Mesendoderm (in vitro differentiated cells): ENCODE results near the gene MTTP.

ENCODE experiments used
- DNase-seq: peaks from one replicate; pipeline ENCODE4 v3.0.0; 2013
- H2AK5ac ChIP-seq: 2 replicates; pipeline ENCODE4 v1.6.1; 2013; ENCODE audit warnings: low read length, inconsistent platforms
- H2BK120ac ChIP-seq: 2 replicates; pipeline ENCODE4 v1.6.1; 2013; ENCODE audit warnings: low read depth, mild to moderate bottlenecking, low read length, moderate library complexity, mixed read lengths
- H2BK15ac ChIP-seq: replicated peaks from 2 replicates; pipeline ENCODE4 v1.6.1; 2013; ENCODE audit warnings: low read depth, mild to moderate bottlenecking, moderate library complexity
- H2BK5ac ChIP-seq: 2 replicates; pipeline ENCODE4 v1.6.1; 2013; ENCODE audit warnings: low read length, inconsistent platforms
- H3K18ac ChIP-seq: 2 replicates; pipeline ENCODE4 v1.6.1; 2013; ENCODE audit warnings: mild to moderate bottlenecking, low read length, mixed read lengths
- H3K23ac ChIP-seq: one replicate; pipeline ENCODE4 v1.6.1; 2013; ENCODE audit warnings: low read length
- H3K27ac ChIP-seq: 2 replicates; pipeline ENCODE4 v1.5.1; 2013; ENCODE audit warnings: low read depth, mild to moderate bottlenecking, inconsistent platforms, low read length, moderate library complexity
- H3K27me3 ChIP-seq: 2 replicates; pipeline ENCODE4 v1.6.1; 2013; ENCODE audit warnings: low read length, control low read depth, mild to moderate bottlenecking, inconsistent platforms; ENCODE audit not compliant: insufficient read depth, poor library complexity
- H3K36me3 ChIP-seq: 2 replicates; pipeline ENCODE4 v1.6.1; 2013; ENCODE audit warnings: low read length, inconsistent platforms; ENCODE audit not compliant: control insufficient read depth, insufficient read depth
- H3K4ac ChIP-seq: one replicate; pipeline ENCODE4 v1.6.1; 2013; ENCODE audit warnings: low read depth, mild to moderate bottlenecking, low read length, moderate library complexity
- H3K4me1 ChIP-seq: 2 replicates; pipeline ENCODE4 v1.6.1; 2013; ENCODE audit warnings: low read depth, low read length, inconsistent platforms; ENCODE audit not compliant: control insufficient read depth
- H3K4me2 ChIP-seq: 2 replicates; pipeline ENCODE4 v1.6.1; 2013; ENCODE audit warnings: low read length
- H3K4me3 ChIP-seq: 2 replicates; pipeline ENCODE4 v1.5.1; 2013; ENCODE audit warnings: mild to moderate bottlenecking, low read length
- H3K56ac ChIP-seq: one replicate; pipeline ENCODE4 v1.6.1; 2013; ENCODE audit warnings: low read length
- H3K79me1 ChIP-seq: 2 replicates; pipeline ENCODE4 v1.6.1; 2013; ENCODE audit warnings: low read length, inconsistent platforms
- H3K79me2 ChIP-seq: 2 replicates; pipeline ENCODE4 v1.6.1; 2013; ENCODE audit warnings: mild to moderate bottlenecking, low read length; ENCODE audit not compliant: control insufficient read depth, insufficient read depth
- H3K9ac ChIP-seq: 2 replicates; pipeline ENCODE4 v1.6.1; 2013; ENCODE audit warnings: low read length, inconsistent platforms
- H4K5ac ChIP-seq: one replicate; pipeline ENCODE4 v1.6.1; 2013; ENCODE audit warnings: low read length
- H4K8ac ChIP-seq: one replicate; pipeline ENCODE4 v1.6.1; 2013; ENCODE audit warnings: low read depth, mild to moderate bottlenecking, control low read depth, low read length, moderate library complexity
- WGBS: extraction: QIAGEN DNeasy Blood & Tissue Kit; methylation state at CpG from one replicate; pipeline ENCODE4 v1.1.7; 2013; ENCODE audit warnings: low lambda C conversion rate, missing lambda C conversion rate; ENCODE audit not compliant: insufficient coverage; ENCODE audit errors: extremely low coverage; 5-methylcytosine and 5-hydroxymethylcytosine counted together

MTTP gene

DNA sequence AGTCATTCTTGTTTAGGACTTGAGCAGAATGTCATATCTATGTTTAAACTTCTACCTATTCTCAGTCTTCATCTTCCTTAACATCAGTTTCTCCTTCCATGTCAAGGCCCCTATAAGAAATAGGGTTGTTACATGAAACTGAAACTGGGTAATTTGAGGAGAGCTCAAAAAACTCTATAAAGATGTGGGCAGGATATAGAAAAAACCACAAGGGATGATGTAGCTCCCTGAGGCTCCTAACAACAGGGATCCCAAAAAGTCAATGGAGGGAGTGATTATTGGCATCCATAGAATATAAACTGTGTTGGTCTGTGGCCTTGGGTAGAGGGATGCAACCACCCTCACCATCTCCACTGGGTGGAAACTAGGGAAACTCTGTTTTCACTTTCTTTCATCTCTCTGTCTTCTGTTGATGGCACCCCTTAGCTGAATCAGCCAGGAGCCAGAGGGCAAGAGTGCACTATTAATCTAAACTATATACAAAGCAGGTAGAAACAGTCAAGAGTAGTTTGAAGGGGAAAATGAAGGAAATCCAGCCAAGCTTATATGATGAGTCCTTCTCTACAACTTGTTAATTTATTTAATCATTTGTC lies 55.4 kb downstream of the MTTP start:
- no peak overlapping the region for H4K8ac ChIP-seq
- H2BK15ac ChIP-seq = no peak overlapping the region
- no peak overlapping the region for H3K4me3 ChIP-seq
- no peaks in the 10 kb centered on the region for H3K79me1 ChIP-seq
- H3K23ac ChIP-seq = no peak overlapping the region
- H3K9ac ChIP-seq = no peak overlapping the region
- no peaks in the 10 kb centered on the region for H3K27me3 ChIP-seq
- no peak overlapping the region for H2BK5ac ChIP-seq
- no peaks in the 10 kb centered on the region for H3K36me3 ChIP-seq
- no peak overlapping the region for H2BK120ac ChIP-seq
- H2AK5ac ChIP-seq = no peak overlapping the region
- H3K56ac ChIP-seq = no peak overlapping the region
- H3K4me1 ChIP-seq = no peaks in the 10 kb centered on the region
- H3K79me2 ChIP-seq = no peaks in the 10 kb centered on the region
- DNase-seq = no peak
- no peak overlapping the region for H3K18ac ChIP-seq
- H3K4ac ChIP-seq = no peak overlapping the region
- no peak overlapping the region for H3K4me2 ChIP-seq
- H3K27ac ChIP-seq = no peak overlapping the region
- H4K5ac ChIP-seq = no peak overlapping the region

DNA sequence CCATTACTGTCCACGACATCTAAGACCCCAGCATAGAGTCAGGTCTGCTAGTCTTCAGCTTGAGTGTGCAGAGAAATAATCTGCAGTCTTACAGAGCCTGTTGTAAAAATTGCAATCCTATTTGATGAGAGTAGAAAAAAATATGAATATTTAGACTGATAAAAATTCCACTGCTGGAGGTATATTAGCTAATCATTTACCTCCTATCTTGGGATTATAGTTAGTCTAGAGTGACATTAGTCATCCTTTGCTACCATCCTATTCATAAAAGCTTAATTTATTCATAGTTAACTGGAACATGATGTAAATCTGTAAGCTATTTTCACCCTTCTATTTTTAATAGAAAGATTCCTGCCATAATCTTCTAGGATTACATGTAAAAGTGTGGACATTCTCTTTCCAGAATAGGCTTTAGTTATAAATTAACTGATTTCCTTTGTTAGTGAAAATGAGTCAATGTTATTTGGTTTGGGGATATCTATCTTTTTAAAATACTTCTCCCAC lies 56.3 kb downstream of the MTTP start:
- Histone ChIP-seq H3K79me2 (no peaks in the 10 kb centered on the region), H3K4ac (no peak overlapping the region), H2BK120ac (no peak overlapping the region), H3K23ac (no peak overlapping the region), H3K9ac (no peak overlapping the region), H3K4me2 (no peak overlapping the region), H3K4me3 (no peak overlapping the region), H4K5ac (no peak overlapping the region), H2BK5ac (no peak overlapping the region), H2AK5ac (no peak overlapping the region), H3K4me1 (no peaks in the 10 kb centered on the region), H4K8ac (no peak overlapping the region), H3K79me1 (no peaks in the 10 kb centered on the region), H3K56ac (no peak overlapping the region), H3K36me3 (no peaks in the 10 kb centered on the region), H3K18ac (no peak overlapping the region), H3K27ac (no peak overlapping the region), H3K27me3 (no peaks in the 10 kb centered on the region), H2BK15ac (no peak overlapping the region)
- no peak for DNase-seq
- no CpG with 5 or more reads among the region's 1 CpG for WGBS

DNA sequence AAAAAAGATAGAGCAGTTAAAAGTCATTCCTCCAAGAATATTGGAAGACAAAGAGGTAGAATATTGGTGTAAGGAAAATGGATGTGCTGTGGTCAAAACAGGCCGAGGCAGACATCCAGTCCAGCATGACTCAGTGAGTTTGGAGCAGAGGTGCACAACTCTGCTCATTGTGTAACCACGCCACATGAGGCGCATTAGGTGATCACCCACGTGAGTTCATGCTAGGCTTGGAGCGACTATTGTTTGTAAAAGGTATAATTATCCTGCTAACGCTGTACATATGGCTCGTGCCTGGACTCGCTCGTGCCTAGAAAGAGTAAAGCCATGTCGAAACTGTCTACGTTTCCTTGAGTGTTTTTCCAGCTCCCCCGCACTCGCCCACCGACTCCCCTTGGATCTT lies 59.1 kb downstream of the MTTP start:
- Histone ChIP-seq H2BK120ac (no peak overlapping the region), H3K79me1 (no peaks in the 10 kb centered on the region), H3K18ac (no peak overlapping the region), H3K4me2 (no peak overlapping the region), H3K27ac (no peak overlapping the region), H2BK5ac (no peak overlapping the region), H3K4me1 (no peaks in the 10 kb centered on the region), H3K4ac (no peak overlapping the region), H4K5ac (no peak overlapping the region), H3K23ac (no peak overlapping the region), H2BK15ac (no peak overlapping the region), H3K27me3 (no peaks in the 10 kb centered on the region), H3K79me2 (no peaks in the 10 kb centered on the region), H3K56ac (no peak overlapping the region), H3K4me3 (no peak overlapping the region), H4K8ac (no peak overlapping the region), H2AK5ac (no peak overlapping the region), H3K36me3 (no peaks in the 10 kb centered on the region), H3K9ac (no peak overlapping the region)
- DNase-seq = no peak
- WGBS = no CpG with 5 or more reads among the region's 14 CpGs

DNA sequence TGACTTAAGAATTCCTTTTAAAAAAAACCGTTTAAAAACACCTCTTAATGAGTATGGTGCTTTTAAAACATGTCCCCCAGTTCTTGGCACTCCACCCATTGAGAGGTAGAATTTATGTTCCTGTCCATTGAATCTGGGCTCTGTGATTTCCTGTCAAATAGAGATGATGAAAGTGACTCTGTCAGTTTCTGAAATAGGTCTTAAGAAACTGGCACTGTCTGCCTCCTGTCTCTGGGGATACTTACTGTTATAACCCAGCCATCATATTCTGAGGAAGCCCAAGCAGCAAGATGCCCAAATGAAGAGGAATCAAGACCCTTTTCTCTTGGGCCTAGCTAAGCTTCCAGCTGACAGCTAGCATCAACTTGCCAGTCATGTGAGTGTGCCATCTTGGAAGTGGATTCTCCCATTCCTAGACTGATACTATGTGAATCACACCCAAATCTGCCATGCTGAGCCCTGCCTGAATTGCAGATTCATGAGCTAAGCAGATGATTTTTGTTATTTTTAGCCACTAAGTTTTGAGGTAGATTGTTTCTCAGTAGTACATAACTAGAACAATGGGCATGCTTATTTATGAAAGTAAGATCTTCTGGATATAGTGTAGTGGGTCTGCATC lies 60.2 kb downstream of the MTTP start:
- Histone ChIP-seq H2BK15ac (no peak overlapping the region), H3K27ac (no peak overlapping the region), H3K79me2 (no peaks in the 10 kb centered on the region), H3K23ac (no peak overlapping the region), H3K79me1 (no peaks in the 10 kb centered on the region), H2BK5ac (no peak overlapping the region), H3K4ac (no peak overlapping the region), H3K36me3 (no peaks in the 10 kb centered on the region), H3K27me3 (no peaks in the 10 kb centered on the region), H3K4me1 (no peaks in the 10 kb centered on the region), H4K8ac (no peak overlapping the region), H3K4me3 (no peak overlapping the region), H3K56ac (no peak overlapping the region), H2BK120ac (no peak overlapping the region), H3K4me2 (no peak overlapping the region), H4K5ac (no peak overlapping the region), H2AK5ac (no peak overlapping the region), H3K9ac (no peak overlapping the region), H3K18ac (no peak overlapping the region)
- WGBS = no CpG with 5 or more reads among the region's 1 CpG
- DNase-seq = no peak

DNA sequence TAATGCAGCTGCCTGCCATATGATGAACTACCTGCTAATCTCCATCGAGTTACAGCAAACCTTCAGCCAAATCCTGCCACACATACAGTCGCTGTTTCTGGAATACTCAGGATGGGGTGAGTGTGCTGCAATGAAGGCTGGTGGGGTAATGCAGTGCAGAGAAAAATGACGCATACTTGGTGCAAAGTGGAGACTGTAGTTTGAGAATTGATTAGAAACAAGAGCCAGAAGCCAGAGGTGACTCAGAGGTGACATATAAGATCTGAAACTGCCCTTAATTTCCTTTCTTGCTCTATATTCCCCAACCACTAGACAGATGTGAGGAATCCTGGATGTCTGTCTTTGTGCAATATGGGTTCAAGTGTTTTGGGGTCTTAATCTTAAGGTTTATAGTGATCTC lies 61.0 kb downstream of the MTTP start:
- H3K79me1 ChIP-seq = no peaks in the 10 kb centered on the region
- H3K4ac ChIP-seq = no peak overlapping the region
- no peak overlapping the region for H2BK5ac ChIP-seq
- no peak overlapping the region for H4K5ac ChIP-seq
- no peak overlapping the region for H3K56ac ChIP-seq
- no peak overlapping the region for H3K23ac ChIP-seq
- H2BK120ac ChIP-seq = no peak overlapping the region
- H2AK5ac ChIP-seq = no peak overlapping the region
- no peaks in the 10 kb centered on the region for H3K4me1 ChIP-seq
- no peak overlapping the region for H4K8ac ChIP-seq
- no peak overlapping the region for H3K4me3 ChIP-seq
- H3K27ac ChIP-seq = no peak overlapping the region
- WGBS = no CpG with 5 or more reads among the region's 3 CpGs
- no peaks in the 10 kb centered on the region for H3K36me3 ChIP-seq
- no peak overlapping the region for H3K4me2 ChIP-seq
- H3K18ac ChIP-seq = no peak overlapping the region
- no peaks in the 10 kb centered on the region for H3K27me3 ChIP-seq
- no peak for DNase-seq
- no peaks in the 10 kb centered on the region for H3K79me2 ChIP-seq
- no peak overlapping the region for H2BK15ac ChIP-seq
- no peak overlapping the region for H3K9ac ChIP-seq

DNA sequence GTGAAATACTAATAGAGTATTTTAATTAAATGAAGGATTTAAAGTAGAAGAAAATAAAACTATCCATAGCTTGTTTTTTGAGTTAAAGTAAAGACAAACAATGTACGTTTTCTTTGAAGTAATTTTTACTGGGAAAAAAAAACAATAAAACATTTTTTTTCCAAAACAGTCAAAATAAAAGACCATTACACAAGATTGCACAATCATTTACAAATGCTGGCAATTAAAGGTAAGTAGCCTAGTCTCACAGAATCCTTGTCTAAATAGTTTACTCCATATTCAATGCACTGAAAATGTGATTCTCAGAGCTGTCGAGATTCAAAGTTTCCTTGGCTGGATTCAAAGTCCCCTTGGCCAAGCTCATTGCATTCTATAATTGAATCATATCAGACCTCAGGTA lies 61.8 kb downstream of the MTTP start:
- Histone ChIP-seq H3K18ac (no peak overlapping the region), H3K36me3 (no peaks in the 10 kb centered on the region)

More for the DNA sequence above, 61.8 kb downstream of the MTTP start:
- Histone ChIP-seq H3K27ac (no peak overlapping the region), H3K27me3 (no peaks in the 10 kb centered on the region), H4K8ac (no peak overlapping the region), H4K5ac (no peak overlapping the region), H3K9ac (no peak overlapping the region), H3K23ac (no peak overlapping the region), H3K4me3 (no peak overlapping the region), H3K56ac (no peak overlapping the region), H2BK15ac (no peak overlapping the region), H2AK5ac (no peak overlapping the region), H3K4me2 (no peak overlapping the region), H3K79me1 (no peaks in the 10 kb centered on the region), H2BK120ac (no peak overlapping the region), H3K4me1 (no peaks in the 10 kb centered on the region), H2BK5ac (no peak overlapping the region), H3K79me2 (no peaks in the 10 kb centered on the region), H3K4ac (no peak overlapping the region)
- WGBS = no CpG with 5 or more reads among the region's 2 CpGs
- no peak for DNase-seq
